GM19035 (cell line): Measurements from ENCODE around the gene FCHSD2.
A peak's percentile ranks its signal among the peaks of the same experiment; 100 is the strongest.
"Not testable (repeated sequence)": the region's sequence is repeated elsewhere in the genome, so short reads cannot be mapped to it uniquely, and the experiment has no call there.

Experiments used
- ATAC-seq: cut with Tn5 transposase; IDR thresholded peaks from one replicate; pipeline ENCODE4 v1.9.1; 2021; ENCODE audit not compliant: unreplicated experiment

Gene FCHSD2

GRCh38 chr11:73152086-73152853 lies 10.2 kb upstream of the FCHSD2 start:
- ATAC-seq: no peak

- no peak for ATAC-seq
Measured at GRCh38 chr11:73151416-73151815, 9.3 kb upstream of the FCHSD2 start.

- no peak for ATAC-seq
Measured at GRCh38 chr11:73149105-73149504, 7.0 kb upstream of the FCHSD2 start.

- ATAC-seq: no peak
Measured at GRCh38 chr11:73147771-73148681, 5.9 kb upstream of the FCHSD2 start.

- ATAC-seq: no peak
Measured at GRCh38 chr11:73145986-73146575, 4.0 kb upstream of the FCHSD2 start.

- no peak for ATAC-seq
Measured at GRCh38 chr11:73143126-73143838, 1.2 kb upstream of the FCHSD2 start.

GRCh38 chr11:73141309-73142127 lies 600 bp downstream of the FCHSD2 start:
- peak; percentile 35 for ATAC-seq

- no peak for ATAC-seq
Measured at GRCh38 chr11:73141031-73141308, 1.1 kb downstream of the FCHSD2 start.

- ATAC-seq: no peak
Measured at GRCh38 chr11:73140213-73141030, 1.7 kb downstream of the FCHSD2 start.

GRCh38 chr11:73139476-73140198 lies 2.5 kb downstream of the FCHSD2 start:
- no peak for ATAC-seq

GRCh38 chr11:73137944-73138274 lies 4.2 kb downstream of the FCHSD2 start:
- ATAC-seq: no peak

GRCh38 chr11:73137262-73137943 lies 4.7 kb downstream of the FCHSD2 start:
- ATAC-seq: no peak

- ATAC-seq: not testable (repeated sequence)
Measured at GRCh38 chr11:73136722-73137121, 5.4 kb downstream of the FCHSD2 start.

- ATAC-seq: no peak
Measured at GRCh38 chr11:73135346-73136284, 6.5 kb downstream of the FCHSD2 start.

GRCh38 chr11:73132349-73132748 lies 9.8 kb downstream of the FCHSD2 start:
- ATAC-seq: not testable (repeated sequence)

GRCh38 chr11:73130181-73130580 lies 11.9 kb downstream of the FCHSD2 start:
- ATAC-seq: no peak

GRCh38 chr11:73129198-73129597 lies 12.9 kb downstream of the FCHSD2 start:
- ATAC-seq: no peak
